CD4-positive, alpha-beta T cell treated with Interleukin-21 for 1 hour (primary cell): ENCODE results near the gene TMEM209.
"Not testable (repeated sequence)": the region's sequence is repeated elsewhere in the genome, so short reads cannot be mapped to it uniquely, and the experiment has no call there.

Experiments
- DNase-seq: peaks from one replicate; pipeline ENCODE4 v3.0.0-alpha.2; 2020

The TMEM209 gene

DNA sequence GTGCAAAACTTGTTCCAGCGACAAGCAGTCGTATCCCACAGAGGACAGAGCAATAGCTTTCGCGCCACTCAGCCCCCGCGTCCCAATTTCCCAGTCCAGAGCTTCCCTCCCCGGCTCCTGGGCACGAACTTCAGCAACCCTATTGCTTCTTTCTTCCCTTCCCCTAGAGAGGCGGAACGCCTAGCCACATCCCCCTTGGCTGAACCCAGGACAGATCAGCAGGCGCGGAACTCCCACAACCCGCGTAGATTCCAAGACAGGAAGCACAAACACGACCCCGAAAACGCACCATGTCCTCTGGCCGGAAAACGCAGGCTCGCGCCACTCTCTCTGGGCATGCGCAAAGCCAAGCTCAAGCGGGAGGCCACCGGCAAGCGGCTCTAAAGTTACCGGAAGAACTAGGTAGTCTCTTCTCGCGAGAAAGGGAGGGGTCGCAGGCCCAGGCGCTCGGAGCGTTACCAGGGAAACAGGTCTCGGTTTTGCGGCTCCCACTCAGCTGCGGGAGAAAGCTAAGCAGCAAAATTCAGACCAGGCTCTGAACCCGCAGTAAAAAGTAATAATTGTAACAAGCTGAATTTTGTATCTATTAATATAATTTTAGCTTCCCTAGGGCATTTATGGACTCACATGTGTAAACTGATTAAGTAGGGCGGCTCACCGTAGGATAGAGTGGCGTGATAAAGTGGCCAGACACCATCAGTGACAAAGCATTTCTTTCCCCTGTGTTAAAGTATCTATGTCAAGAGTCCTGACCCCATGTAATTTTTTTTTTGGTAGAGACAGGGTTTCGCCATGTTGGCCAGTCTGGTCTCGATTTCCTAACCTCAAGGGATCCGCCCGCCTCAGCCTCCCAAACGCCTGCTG, at the start of gene TMEM209:
TMEM209 (minus strand) TSS at position 323 of the 864 bp plus-strand sequence; CDS start at position 292, 31 bp downstream.
- DNase-seq, result peak; percentile 96

DNA sequence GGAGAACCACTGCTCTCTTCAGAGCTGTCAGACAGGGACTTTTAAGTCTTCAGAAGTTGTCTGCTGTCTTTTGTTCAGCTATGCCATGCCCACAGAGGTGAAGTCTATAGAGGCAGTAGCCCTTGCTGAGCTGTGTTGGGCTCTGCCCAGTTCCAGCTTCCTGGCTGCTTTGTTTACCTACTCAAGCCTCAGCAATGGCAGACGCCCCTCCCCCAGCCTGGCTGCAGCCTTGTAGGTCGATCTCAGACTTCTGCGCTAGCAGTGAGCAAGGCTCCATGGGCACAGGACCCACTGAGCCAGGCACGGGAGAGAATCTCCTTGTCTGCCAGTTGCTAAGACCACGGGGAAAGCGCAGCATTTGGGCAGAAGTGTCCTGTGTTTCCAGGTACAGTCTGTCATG, 49.3 kb upstream of the TMEM209 start:
- no peak for DNase-seq

DNA sequence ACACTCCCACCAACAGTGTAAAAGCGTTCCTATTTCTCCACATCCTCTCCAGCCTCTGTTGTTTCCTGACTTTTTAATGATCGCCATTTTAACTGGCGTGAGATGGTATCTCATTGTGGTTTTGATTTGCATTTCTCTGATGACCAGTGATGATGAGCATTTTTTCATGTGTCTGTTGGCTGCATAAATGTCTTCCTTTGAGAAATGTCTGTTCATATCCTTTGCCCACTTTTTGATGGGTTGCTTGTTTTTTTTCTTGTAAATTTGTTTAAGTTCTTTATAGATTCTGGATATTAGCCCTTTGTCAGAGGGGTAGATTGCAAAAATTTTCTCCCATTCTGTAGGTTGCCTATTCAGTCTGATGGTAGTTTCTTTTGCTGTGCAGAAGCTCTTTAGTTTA, 44.4 kb upstream of the TMEM209 start:
- DNase-seq, result not testable (repeated sequence)

DNA sequence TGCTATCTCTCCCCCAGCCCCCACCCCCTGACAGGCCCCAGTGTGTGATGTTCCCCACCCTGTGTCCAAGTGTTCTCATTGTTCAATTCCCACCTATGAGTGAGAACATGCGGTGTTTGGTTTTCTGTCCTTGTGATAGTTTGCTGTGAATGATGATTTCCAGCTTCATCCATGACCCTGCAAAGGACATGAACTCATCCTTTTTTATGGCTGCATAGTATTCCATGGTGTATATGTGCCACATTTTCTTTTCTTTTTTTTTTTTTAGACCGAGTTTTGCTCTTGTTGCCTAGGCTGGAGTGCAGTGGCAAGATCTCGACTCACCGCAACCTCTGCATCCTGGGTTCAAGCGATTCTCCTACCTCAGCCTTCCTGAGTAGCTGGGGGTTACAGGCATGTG, 43.6 kb upstream of the TMEM209 start:
- not testable (repeated sequence) for DNase-seq

DNA sequence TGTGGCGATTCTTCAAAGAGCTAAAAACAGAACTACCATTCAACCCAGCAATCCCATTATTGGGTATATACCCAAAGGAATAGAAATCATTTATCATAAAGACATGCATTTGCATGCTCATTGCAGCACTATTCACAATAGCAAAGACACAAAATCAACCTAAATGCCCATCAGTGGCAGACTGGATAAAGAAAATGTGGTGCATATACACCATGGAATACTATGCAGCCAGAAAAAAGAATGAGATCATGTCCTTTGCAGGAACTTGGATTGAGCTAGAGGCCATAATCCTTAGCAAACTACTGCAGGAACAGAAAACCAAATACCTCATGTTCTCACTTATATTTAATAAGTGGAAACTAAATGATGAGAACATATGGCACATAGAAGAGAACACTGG, 41.3 kb upstream of the TMEM209 start:
- DNase-seq, result not testable (repeated sequence)

DNA sequence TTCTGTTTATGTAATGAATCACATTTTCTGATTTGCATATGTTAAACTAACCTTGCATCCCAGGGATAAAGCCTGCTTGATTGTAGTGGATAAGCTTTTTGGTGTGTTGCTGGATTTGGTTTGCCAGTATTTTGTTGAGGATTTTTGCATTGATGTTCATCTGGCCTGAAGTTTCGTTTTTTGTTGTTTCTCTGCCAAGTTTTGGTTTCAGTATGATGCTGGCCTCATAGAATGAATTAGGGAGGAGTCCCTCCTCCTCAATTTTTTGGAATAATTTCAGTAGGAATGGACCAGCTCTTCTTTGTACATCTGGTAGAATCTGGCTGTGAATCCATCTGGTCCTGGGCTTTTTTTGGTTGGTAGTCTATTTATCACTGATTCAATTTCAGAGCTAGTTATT, 38.3 kb upstream of the TMEM209 start:
- DNase-seq, result not testable (repeated sequence)

DNA sequence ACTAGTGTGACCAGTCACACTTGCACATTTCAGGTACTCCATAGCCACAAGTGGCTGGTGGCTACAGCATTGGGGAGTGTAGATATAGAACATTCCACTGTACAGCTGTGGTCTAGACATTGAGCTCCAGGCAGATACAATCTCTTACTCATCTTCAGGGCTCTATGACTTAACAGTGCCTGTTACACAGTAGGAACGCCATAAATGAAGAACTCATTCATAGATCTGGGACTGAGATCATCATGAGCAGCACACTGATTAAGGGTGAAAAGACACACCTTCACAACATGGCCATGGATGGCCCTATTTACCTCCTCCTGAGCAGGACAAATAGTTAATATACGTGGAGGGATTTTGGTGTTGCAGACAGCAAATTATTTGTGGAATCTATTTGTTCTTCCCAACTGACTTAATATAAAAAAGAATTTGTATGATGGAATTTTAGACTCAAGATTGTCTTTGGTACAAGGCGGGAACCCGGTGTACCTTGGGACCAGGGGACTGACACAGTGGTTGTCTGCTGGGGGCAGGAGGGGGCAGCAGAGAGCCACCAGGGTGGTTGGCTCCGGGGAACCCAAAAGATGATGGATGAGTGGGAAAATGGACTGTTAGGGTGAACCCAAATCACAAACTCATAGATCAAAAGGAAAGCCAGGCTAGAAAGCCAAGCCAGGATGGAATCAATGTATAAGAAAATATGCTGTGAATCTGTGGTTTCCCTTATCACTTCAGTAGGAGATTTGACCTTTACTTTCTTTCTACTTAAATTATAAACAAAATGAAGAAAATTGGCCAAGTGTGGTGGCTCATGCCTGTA, 37.2 kb upstream of the TMEM209 start:
- DNase-seq, result peak; percentile 34

DNA sequence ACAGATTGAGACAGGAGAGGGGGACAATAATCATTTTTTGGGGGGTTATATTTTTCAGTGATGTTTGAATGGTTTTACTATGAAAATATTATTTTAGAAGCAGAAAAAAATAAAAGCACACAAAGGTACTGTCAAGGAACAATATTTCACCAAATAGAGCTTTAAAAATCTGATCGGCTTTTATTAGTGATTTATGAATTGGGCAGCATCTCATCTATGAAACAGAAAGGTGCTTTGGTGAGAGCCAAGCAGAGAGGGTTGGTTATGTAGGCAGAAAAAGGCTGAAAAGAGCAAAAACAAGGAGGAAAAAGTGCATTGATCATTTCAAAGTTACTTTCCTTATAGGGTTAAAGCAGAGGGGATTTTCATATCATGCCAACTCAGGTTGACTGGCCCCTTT, 35.0 kb upstream of the TMEM209 start:
- DNase-seq, result no peak

DNA sequence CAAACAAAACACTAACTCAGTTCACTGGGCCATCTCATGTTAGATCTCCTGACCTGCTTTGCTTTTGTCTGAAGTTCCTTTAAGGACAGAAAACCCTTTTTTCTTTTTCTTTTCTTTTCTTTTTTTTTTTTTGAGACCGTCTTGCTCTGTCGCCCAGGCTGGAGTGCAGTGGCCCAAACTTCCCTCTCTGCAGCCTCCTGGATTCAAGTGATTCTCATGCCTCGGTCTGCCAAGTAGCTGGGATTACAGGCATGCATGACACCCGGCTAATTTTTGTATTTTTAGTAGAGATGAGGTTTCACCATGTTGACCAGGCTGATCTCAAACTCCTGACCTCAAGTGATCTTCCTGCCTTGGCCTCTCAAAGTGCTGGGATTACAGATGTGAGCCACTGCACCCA, 31.2 kb upstream of the TMEM209 start:
- not testable (repeated sequence) for DNase-seq

DNA sequence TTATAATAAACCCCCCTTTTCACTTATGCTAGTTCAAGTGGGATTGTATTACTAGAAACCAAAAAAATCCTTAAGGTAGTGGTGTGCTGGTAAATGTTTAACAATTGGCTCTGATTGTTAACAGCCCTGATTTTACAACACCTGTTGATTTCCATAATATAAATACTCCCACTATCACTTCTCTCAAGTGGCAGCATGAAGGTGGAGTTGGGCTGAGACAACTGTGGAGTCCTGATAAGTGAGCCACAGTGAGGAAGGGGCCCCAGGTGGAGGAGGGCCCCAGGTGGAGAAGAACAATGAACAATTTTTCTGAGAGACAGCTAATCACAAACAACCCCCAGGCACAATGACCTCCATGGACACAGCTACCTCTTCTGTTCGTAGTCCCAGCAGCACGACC, 28.9 kb upstream of the TMEM209 start:
- DNase-seq, result no peak

DNA sequence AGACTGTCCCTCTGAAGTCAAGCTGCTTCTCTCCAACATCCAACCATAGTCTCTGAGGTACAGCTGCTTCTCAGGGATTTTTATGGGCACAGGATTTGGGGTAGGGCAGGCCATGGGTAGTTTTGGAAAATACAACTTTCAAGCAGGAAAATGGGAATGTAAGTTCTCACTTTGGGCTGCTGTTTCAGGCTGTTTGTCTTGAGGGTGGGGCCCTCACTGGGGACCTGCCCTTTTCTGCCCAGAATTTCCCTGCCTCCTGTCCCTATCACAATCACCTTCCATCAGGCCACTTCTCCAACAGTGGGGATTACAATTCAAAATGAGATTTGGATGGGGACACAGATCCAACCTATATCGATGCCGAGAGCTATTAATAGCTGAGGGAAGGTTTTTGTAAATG, 27.0 kb upstream of the TMEM209 start:
- DNase-seq, result no peak

DNA sequence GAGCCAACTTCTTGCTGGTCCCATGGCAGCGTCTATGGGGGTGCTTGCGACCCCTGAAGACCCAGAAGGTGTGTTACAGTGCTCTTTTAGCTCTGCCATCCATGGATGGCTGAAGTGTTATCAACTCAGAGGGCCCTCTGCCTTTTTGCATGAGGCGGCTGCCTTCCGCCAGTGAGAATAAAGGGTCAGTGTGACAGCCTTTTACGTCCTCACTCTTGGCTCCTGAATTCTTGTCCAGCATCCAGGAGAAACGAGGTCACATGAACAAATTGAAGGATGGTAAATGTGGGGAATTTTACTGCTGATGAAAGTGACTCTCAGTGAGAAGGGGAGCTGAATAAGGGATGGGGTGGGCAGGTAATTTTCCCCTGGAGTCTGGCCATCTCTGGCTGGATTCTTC, 26.6 kb upstream of the TMEM209 start:
- DNase-seq, result no peak

DNA sequence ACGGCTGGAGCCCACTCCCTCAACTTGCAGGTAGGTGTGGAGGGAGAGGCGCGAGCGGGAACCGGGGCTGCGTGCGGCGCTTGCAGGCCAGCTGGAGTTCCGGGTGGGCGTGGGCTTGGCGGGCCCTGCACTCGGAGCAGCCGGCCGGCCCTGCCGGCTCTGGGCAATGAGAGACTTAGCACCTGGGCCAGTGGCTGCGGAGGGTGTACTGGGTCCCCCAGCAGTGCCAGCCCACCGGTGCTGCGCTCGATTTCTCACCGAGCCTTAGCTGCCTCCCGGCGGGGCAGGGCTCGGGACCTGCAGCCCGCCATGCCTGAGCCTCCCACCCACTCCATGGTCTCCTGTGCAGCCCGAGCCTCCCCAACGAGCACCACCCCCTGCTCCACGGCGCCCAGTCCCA, 24.8 kb upstream of the TMEM209 start:
- DNase-seq, result not testable (repeated sequence)

DNA sequence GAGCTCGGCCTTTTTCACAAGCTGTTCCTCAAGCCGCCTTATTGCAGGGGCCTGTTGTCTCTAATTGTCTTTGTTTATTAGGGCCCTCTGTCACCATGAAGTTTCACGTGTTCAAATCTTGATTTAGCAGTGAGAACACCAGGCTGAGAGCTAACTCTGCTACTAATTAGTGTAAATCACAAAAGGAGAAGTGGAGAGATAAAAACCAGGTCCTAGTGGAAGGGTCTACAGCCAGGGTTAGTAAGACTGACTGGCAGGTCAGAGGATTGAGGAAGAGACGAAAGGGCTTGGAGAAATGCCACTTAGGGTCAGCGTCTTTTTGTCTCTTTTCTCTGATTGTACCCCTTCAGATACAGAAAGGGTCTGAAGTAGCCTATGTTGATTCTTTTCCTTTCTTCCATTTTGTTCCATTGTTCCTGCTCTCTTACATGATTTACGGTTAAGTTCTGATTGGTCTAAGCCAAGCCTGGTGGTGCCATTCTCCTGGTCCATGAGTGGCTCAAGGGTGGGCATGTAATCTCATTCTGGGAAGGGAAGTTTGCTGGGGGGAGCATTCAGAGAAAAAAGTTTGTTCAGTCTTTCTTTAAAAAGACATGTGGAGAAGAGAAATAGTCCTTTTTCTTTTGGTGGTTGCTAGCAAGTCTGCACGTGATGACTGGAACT, 23.8 kb upstream of the TMEM209 start:
- DNase-seq, result no peak

DNA sequence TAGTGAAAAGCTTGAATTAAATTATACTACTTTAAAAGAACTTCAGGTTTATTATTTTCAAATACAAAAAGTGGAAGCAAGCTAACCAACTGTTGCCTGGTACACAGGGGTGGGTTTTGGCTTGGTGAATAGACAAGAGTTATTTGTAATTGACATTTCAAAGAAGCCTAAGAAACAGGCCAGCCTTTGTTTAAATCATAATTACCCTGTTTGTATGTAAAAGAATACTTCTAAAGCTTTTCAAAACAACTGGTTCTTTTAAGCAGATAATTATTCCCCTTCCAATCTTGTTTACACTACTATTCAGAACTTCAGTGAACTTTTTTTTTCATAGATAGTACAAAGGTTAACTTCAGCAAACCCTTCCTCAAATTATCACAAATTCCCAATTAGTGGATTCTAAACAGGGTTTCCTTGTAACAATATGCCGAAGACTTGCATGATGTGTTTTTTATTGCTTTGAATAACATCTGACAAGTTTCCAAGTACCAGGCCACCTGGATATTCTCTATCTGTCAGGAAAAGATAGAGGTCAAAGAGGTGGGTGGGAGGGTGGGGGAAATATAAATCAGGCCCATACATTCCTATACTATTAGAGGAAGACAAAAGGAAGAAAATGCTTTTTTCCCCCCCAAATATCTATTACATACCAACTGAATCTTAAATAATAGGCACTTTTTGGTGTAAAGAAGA, 22.8 kb upstream of the TMEM209 start:
- DNase-seq, result no peak

DNA sequence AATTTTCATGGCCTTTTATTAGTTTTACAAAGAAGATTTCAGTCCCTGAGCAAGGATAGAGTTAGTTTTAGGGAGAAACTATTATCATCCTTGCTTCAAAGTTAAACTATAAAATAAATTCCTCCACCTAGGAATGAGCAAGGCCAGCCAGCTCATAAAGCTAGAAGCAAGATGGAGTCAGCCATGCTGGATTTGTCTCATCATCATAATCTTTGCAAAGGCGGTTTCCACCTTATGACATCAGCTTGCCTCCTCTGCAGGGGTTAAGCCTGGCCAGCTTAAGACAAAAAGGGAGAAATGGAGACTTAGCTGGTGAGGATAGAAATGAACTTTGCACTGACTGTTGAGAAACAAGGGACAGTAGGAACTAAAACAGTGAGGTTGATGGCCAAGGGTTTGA, 21.1 kb upstream of the TMEM209 start:
- DNase-seq, result no peak

DNA sequence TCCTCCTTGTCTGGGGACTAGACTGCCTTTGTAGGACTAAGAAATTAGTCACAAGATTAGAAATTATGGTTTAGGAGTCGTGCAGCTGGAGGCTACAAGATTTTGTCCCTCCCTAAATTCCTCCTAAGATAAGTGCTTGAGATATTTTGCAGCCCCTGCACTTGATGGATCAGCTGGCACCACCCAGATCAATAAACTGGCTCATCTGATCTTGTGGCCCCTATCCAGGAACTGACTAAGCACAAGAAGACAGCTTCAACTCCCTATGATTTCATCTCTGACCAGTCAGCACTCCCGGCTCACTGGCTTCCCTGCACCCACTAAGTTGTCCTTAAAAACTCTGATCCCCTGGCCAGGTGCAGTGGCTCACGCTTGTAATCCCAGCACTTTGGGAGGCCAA, 19.7 kb upstream of the TMEM209 start:
- not testable (repeated sequence) for DNase-seq

DNA sequence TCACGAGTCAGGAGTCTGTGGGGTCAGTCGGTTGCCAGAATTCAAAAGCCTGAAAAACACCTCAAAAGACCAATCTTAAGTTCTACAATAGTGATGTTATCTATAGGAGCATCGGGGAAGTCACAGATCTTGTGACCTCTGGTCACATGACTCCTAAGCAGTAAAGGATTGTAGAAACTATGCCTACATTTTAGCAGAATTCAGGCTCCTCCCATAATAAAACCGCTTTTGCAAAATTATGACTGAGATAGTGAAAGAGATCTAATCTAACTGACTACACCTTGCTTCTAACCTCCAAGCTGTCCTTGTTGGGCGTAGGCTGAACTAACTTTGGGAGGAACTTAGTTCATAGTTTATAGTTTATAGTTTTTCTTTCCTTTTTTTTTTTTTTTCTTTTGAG, 19.0 kb upstream of the TMEM209 start:
- no peak for DNase-seq

DNA sequence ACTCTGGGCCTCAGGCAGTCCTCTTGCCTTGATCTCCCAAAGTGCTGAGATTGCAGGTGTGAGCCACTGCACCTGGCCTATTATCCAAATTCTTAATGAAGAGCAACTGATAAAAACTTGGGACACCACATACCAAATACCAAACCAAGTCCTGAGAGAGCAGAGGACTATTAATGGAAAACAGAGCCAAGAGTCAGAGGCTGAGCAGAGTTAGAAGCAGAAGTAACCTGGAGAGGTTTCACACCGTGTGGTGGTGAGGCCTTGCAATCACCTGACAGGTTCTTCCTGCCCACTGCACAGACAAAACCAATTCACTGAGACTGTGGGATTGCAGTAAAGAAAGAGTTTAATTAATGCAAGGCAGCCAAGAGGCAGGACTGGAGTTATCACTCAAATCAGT, 18.4 kb upstream of the TMEM209 start:
- DNase-seq, result no peak

DNA sequence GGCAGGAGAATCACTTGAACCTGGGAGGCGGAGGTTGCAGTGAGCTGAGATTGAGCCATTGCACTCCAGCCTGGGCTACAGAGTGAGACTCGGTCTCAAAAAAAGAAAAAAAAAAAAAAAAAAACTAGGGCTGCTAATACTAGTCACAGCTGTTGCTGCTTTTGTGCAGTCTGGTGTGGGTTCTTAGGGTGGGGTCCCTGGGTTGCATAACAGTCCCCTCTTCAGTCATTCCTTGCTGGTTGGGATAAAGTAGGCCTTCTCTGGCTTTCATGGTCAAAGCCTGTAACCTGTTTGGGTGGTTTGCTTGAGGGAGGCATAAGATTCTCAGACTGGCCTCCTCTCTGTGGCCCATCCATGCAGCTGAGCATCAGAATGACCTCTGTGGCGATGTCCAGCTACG, 16.5 kb upstream of the TMEM209 start:
- DNase-seq, result no peak

DNA sequence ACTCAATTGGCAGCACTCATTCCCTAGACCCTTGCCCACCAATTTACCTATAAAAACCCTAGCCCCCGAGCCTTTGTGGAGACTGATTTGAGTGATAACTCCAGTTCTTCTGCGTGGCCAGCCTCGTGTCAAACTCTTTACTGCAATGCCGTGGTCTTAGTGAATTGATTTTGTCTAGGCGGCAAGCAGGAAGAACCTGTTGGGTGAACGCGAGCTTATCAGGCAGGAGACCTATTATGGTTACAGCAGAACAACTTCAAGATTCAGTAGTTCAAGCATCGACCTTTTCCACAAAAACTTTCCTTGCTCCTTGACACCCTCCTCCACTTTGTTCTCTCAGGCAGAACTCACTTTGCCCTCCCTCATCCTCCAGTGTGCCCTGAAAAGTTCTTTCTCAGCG, 14.7 kb upstream of the TMEM209 start:
- no peak for DNase-seq

DNA sequence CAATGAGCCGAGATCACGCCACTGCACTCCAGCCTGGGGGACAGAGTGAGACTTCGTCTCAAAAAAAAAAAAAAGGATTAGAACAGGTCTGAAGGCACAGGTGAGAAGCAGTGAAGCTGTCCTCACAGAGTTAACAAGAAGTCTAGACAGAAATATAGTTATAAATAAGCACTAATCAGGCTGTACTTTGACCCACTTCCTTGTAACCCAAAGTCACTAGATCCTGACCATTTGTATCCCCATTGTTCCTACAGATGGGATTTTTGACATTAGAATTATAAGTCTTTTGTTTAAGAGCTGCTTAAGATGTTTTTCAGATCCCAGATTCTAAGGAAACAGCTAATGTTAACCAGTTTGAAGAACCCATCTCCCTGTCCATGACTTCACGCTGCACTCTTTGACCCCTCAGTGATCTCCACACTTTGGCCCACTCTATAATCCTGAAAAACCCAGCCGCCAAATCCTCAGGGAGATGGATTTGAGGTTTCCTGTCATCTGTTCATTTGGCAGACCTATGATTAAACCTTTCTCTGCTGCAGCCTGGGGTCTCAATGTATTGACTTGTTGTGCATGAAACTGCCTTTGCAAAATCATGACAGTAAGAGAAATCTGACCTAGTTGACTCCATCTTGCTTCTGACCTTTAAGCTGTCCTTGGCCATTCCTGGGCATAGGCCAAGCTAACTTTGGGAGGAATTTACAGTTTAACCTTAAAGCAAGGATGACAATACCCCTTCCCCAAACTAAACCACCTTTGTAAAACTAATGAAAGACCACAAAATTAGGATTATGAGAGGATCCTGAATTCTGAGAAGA, 13.8 kb upstream of the TMEM209 start:
- DNase-seq, result no peak
